Right lobe of liver (tissue), 4 donors: ENCODE results near the gene DDX47.

Experiments
- POLR2A ChIP-seq: fragments of 450-650 bp; IDR thresholded peaks from one replicate; pipeline ENCODE4 v1.6.1; 2017; ENCODE audit warnings: antibody characterized with exemption, mild to moderate bottlenecking
- TF ChIP-seq, protein P1 (sequence below), 4 donors: fragments of 200-600 bp in 3 of 4; fragments of 450-650 bp in 1 of 4; IDR thresholded peaks; one replicate each; pipeline versions ENCODE4 v1.5.1 to v1.8.0; 2016 to 2022; ENCODE audit warnings: antibody characterized with exemption in 4 of 4, mild to moderate bottlenecking in 2 of 4
- donor health status: DM: no; HTN: no; CAD: no.
- donor health status: DM: no; HTN: no; CAD: no.
- donor health status: DM: no; HTN: yes; CAD: no.

- TF ChIP-seq, protein P1, sequence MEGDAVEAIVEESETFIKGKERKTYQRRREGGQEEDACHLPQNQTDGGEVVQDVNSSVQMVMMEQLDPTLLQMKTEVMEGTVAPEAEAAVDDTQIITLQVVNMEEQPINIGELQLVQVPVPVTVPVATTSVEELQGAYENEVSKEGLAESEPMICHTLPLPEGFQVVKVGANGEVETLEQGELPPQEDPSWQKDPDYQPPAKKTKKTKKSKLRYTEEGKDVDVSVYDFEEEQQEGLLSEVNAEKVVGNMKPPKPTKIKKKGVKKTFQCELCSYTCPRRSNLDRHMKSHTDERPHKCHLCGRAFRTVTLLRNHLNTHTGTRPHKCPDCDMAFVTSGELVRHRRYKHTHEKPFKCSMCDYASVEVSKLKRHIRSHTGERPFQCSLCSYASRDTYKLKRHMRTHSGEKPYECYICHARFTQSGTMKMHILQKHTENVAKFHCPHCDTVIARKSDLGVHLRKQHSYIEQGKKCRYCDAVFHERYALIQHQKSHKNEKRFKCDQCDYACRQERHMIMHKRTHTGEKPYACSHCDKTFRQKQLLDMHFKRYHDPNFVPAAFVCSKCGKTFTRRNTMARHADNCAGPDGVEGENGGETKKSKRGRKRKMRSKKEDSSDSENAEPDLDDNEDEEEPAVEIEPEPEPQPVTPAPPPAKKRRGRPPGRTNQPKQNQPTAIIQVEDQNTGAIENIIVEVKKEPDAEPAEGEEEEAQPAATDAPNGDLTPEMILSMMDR (IDR thresholded peaks at IDR 0.05), result no peak
- no peak for TF ChIP-seq POLR2A
These were observed 58.5 kb downstream of the DDX47 start for GRCh38 chr12:12871587-12872138.
